Activated T-helper 2 cell treated with anti-CD3 and anti-CD28 coated beads, Interferon-gamma antibody, Interleukin-2, Interleukin-4, amounts not matched to agents 10 μg/mL and 5 μg/mL and 100 μg/mL, durations not matched to agents 14 hours and 24 hours and 36 hours (primary cell): Measurements from ENCODE around the gene CPEB2. TPM values are rescaled to one million over a fixed set of nuclear protein-coding genes. Genes with fewer than 3 reads are reported as not detected.

Experiments
- DNase-seq: peaks from one replicate; pipeline ENCODE4 v3.0.0; 2021; ENCODE audit warnings: low spot score
- H3K27ac Mint-ChIP-seq: one replicate; pipeline ENCODE4 v1.8.0; 2021; ENCODE audit warnings: mixed read lengths
- H3K27me3 Mint-ChIP-seq: one replicate; pipeline ENCODE4 v1.8.0; 2021; ENCODE audit warnings: low read depth, mixed read lengths
- H3K36me3 Mint-ChIP-seq: one replicate; pipeline ENCODE4 v1.8.0; 2021; ENCODE audit warnings: low read depth, mixed read lengths
- H3K4me1 Mint-ChIP-seq: one replicate; pipeline ENCODE4 v1.8.0; 2021; ENCODE audit warnings: low read depth, mixed read lengths
- H3K4me3 Mint-ChIP-seq: one replicate; pipeline ENCODE4 v1.8.0; 2021; ENCODE audit warnings: low read depth, mild to moderate bottlenecking, moderate library complexity, mixed read lengths
- H3K9me3 Mint-ChIP-seq: one replicate; pipeline ENCODE4 v1.8.0; 2021; ENCODE audit warnings: mixed read lengths
- intact Hi-C: fragments of 100-400 bp; cut with micrococcal nuclease; formaldehyde crosslinking; loops from one replicate; pipeline ENCODE4 v1.15.1; 2023
- total RNA-seq: library from RNA; stranded (reverse); gene quantifications from 2 replicates; pipeline ENCODE4 v1.2.3, GENCODE V29; 2022

The CPEB2 gene
- total RNA-seq, 1 donor from 2014 or later: 12.3 TPM

DNA sequence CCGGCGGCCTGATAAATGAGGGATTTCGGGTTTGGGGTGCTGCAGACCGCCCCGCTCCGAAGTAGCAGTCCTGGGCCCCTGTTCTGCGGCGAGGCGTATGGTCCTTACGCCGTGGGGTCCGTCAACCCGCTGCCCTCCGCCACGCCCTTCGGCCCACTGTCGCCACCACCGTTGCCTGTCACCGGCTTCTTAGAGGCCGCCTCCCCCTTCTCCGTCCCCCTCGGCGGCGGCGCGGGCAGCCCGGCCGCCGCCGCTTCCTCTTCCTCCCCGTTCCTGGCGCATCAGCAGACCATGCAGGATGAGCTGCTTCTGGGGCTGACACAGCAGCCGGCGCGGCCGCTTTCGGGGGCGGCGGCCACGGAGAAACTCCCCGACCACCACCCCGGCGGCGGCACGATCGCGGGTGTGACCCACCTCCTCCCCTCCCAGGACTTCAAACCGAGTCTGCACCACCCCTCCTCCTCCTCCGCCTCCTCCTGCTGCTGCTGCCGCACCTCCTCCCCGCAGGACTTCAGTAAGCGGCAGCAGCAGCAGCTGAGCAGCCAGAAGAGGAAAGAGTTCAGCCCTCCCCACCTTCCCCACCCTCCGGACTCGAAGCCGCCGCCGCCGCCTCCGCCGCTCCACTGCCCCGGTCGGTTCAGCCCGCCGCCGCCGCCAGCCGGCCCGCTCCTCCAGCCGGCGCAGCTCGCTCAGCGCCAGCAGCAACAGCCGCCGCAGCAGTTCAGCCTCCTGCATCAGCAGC, 549 bp downstream of the CPEB2 start:
- DNase-seq: peak; percentile 79
- intact Hi-C loops: loop anchor here (1.0 to 10.0 kb wide), 12 partner anchors 32 to 1521 kb away; partner anchors contain the start of genes BOD1L1, CD38, FAM200B and FBXL5
- Mint-ChIP-seq H3K4me1 (peaks cover 37% of the 10 kb centered on the region), H3K36me3 (peaks cover 22% of the 10 kb centered on the region), H3K9me3 (no peaks in the 10 kb centered on the region), H3K27me3 (no peaks in the 10 kb centered on the region), H3K4me3 (peak overlapping the region; percentile 87), H3K27ac (peak overlapping the region; percentile 89)

- H3K4me1 Mint-ChIP-seq: peaks cover 39% of the 10 kb centered on the region
- H3K27ac Mint-ChIP-seq: peak overlapping the region; percentile 67
- H3K36me3 Mint-ChIP-seq: peaks cover 26% of the 10 kb centered on the region
- peak; percentile 50 for DNase-seq
- intact Hi-C loops: loop anchor here (2.0 to 10.0 kb wide), 8 partner anchors 31 to 1521 kb away; partner anchors contain the start of genes CD38, FAM200B, RAB28 and TAPT1
- peak overlapping the region; percentile 87 for H3K4me3 Mint-ChIP-seq
- H3K27me3 Mint-ChIP-seq: no peaks in the 10 kb centered on the region
- no peaks in the 10 kb centered on the region for H3K9me3 Mint-ChIP-seq
Measured at GRCh38 chr4:15003401-15003890, 1.2 kb downstream of the CPEB2 start.

DNA sequence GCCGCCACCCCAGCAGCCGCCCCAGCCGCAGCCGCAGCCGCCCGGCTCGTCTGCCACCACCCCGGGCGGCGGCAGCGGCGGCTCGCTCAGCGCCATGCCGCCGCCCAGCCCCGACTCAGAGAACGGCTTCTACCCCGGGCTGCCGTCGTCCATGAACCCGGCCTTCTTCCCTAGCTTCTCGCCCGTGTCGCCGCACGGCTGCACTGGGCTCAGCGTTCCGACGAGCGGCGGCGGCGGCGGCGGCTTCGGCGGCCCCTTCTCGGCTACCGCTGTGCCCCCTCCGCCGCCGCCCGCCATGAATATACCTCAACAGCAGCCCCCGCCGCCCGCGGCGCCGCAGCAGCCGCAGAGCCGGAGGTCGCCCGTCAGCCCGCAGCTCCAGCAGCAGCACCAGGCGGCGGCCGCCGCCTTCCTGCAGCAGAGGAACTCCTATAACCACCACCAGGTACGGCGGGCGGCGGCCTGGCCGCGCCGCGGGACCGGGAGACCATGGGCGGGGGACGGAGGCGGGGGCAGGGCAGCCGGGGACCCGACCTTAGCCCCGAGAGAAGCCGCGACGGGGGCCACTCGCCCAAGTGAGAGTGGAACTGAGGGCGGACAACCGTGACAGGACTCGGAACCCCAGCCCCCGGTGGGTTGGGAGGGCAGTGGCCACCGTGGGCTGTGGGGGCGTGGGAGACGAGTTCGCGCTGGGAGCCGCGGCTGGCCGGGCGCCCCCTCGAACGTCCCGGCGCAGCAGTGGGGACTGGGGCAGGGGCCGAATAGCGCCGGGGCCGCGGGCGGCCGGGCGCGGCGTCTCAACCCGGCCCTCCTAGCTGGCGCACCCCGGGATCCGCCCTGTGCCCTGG, 1.8 kb downstream of the CPEB2 start:
- no peaks in the 10 kb centered on the region for H3K9me3 Mint-ChIP-seq

GRCh38 chr4:15004739-15005301, 2.5 kb downstream of the CPEB2 start:
- Mint-ChIP-seq H3K4me3 (peak overlapping the region; percentile 92), H3K27ac (peak overlapping the region; percentile 88), H3K27me3 (no peaks in the 10 kb centered on the region), H3K9me3 (no peaks in the 10 kb centered on the region), H3K4me1 (peaks cover 40% of the 10 kb centered on the region), H3K36me3 (peaks cover 31% of the 10 kb centered on the region)
- intact Hi-C loops: loop anchor here (2.0 to 10.0 kb wide), 6 partner anchors 83 to 1523 kb away; partner anchors contain the start of genes CD38, RAB28 and TAPT1
- peak; percentile 41 for DNase-seq

More for the DNA sequence above, 1.8 kb downstream of the CPEB2 start:
- H3K4me1 Mint-ChIP-seq: peaks cover 37% of the 10 kb centered on the region
- no peaks in the 10 kb centered on the region for H3K27me3 Mint-ChIP-seq
- peak; percentile 33 for DNase-seq
- intact Hi-C loops: loop anchor here (2.0 to 10.0 kb wide), 9 partner anchors 31 to 1522 kb away; partner anchors contain the start of genes CD38, FAM200B, RAB28 and TAPT1
- H3K36me3 Mint-ChIP-seq: peaks cover 26% of the 10 kb centered on the region
- H3K27ac Mint-ChIP-seq: peak overlapping the region; percentile 33
- peak overlapping the region; percentile 68 for H3K4me3 Mint-ChIP-seq

DNA sequence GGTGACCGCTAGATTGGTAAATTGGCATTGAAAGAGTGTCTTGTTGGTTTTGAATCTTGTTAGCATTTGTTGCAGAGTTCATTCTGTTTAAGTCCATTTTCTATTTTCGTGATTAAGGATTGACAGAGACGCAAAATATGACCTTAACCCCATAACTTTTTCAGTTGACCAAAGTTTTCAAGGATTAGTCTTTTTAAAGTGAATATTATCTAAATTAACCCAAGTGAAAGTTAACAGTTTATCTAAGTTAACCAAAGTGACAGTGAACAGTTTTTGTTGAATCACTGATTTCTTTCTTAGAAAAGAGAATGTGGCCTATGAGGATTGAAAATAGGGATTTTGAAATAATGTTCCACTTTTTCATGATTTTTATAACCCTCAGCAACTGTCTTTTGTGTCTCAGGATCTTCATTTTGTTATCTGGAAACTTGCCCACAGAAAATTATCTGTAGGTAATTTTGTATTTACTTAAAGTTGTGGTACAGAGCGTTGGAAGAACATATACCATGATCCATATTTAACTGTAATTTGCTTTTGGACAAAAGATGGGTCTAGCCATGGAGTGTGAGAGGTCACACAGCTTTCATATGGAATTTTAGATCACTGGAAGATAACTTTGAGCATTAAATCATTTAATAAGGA, 3.3 kb downstream of the CPEB2 start:
- Mint-ChIP-seq H3K4me1 (peaks cover 45% of the 10 kb centered on the region), H3K9me3 (no peaks in the 10 kb centered on the region), H3K27ac (peak overlapping the region; percentile 83), H3K27me3 (no peaks in the 10 kb centered on the region), H3K4me3 (peak overlapping the region; percentile 92), H3K36me3 (peaks cover 39% of the 10 kb centered on the region)
- no peak for DNase-seq
- intact Hi-C loops: loop anchor here (2.0 to 10.0 kb wide), 2 partner anchors 1219 to 1351 kb away; partner anchors contain the start of gene TAPT1

GRCh38 chr4:15006416-15007024, 4.2 kb downstream of the CPEB2 start:
- H3K9me3 Mint-ChIP-seq: no peaks in the 10 kb centered on the region

DNA sequence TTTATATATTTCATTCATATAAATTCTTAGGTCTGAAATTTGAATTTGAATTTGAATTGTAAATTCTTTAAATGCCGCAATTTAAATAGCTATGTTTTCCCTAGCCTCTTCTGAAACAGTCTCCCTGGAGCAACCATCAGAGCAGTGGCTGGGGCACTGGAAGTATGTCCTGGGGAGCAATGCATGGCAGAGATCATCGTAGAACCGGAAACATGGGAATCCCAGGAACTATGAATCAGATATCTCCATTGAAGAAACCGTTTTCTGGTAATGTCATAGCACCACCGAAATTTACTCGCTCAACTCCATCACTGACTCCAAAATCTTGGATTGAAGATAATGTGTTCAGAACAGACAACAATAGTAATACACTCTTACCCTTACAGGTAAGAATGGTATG, 4.9 kb downstream of the CPEB2 start:
- H3K4me1 Mint-ChIP-seq: peaks cover 43% of the 10 kb centered on the region
- no peaks in the 10 kb centered on the region for H3K27me3 Mint-ChIP-seq
- DNase-seq: no peak
- intact Hi-C loops: loop anchor here (10.0 kb wide), 1 partner anchor 1218 kb away; the partner anchor contains the start of gene TAPT1
- peaks cover 46% of the 10 kb centered on the region for H3K36me3 Mint-ChIP-seq
- peak overlapping the region; percentile 30 for H3K4me3 Mint-ChIP-seq
- no peaks in the 10 kb centered on the region for H3K9me3 Mint-ChIP-seq
- H3K27ac Mint-ChIP-seq: no peak overlapping the region

More at GRCh38 chr4:15006416-15007024, 4.2 kb downstream of the CPEB2 start:
- no peak for DNase-seq
- H3K4me3 Mint-ChIP-seq: peak overlapping the region; percentile 73
- intact Hi-C loops: loop anchor here (10.0 kb wide), 1 partner anchor 1218 kb away; the partner anchor contains the start of gene TAPT1
- H3K27ac Mint-ChIP-seq: no peak overlapping the region
- H3K4me1 Mint-ChIP-seq: peaks cover 38% of the 10 kb centered on the region
- H3K36me3 Mint-ChIP-seq: peaks cover 40% of the 10 kb centered on the region
- no peaks in the 10 kb centered on the region for H3K27me3 Mint-ChIP-seq

GRCh38 chr4:15010038-15010585, 7.8 kb downstream of the CPEB2 start:
- no peaks in the 10 kb centered on the region for H3K9me3 Mint-ChIP-seq
- H3K27ac Mint-ChIP-seq: no peak overlapping the region
- no peaks in the 10 kb centered on the region for H3K27me3 Mint-ChIP-seq
- intact Hi-C loops: no loop called here
- H3K36me3 Mint-ChIP-seq: peaks cover 49% of the 10 kb centered on the region
- peaks cover 52% of the 10 kb centered on the region for H3K4me1 Mint-ChIP-seq
- DNase-seq: no peak
- no peak overlapping the region for H3K4me3 Mint-ChIP-seq

DNA sequence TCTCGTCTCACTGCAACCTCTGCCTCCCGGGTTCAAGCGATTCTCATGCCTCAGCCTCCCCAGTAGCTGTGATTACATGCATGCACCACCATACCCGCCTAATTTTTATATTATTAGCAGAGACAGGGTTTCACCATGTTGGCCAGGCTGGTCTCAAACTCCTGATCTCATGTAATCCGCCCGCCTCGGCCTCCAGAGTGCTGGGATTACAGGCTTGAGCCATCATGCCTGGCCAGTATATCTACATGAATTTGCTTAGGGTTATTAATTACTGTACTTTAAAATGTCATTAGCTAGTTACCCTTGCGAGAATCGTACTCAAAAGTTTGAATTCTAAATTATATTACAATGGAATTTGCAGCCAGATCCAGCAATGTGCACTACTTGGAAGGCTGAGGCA, 8.9 kb downstream of the CPEB2 start:
- Mint-ChIP-seq H3K27me3 (no peaks in the 10 kb centered on the region), H3K27ac (no peak overlapping the region), H3K9me3 (no peaks in the 10 kb centered on the region), H3K4me3 (no peak overlapping the region), H3K4me1 (peaks cover 50% of the 10 kb centered on the region), H3K36me3 (peaks cover 51% of the 10 kb centered on the region)
- no peak for DNase-seq
- intact Hi-C loops: no loop called here

DNA sequence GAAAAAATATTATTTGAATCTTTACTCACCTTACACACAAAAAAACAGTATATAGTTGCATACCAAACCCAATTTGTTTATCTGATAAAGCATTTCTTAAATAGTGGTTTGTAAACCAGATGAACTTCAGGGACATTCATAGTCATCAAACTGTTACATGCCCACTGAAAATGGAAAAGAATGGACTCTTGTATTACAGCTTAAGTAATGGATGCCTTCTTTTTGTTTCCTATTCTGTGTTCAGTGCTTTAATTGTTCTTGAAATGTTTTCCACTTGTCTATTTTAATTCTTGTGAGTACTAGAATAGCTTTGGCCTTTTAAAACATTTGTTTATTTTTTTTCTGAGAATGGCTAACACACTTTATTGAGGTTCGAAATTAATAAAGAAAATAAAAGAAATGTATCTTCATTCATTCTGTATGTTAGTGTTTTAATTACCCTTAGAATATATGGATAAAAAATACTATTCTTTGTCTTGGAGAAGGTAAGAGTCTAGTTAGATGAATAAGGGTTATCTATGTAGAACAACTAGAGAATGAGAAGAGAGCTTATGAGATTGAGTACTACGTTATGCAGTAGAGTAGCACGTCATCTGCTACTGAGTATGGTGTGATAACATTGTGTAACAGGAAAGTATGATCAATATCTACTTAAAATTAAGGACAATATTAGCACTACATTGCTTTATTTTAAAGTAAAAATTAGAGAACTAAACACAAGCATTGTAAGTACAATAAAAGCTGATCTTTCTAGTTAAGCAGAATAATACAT, 9.9 kb downstream of the CPEB2 start:
- Mint-ChIP-seq H3K36me3 (peaks cover 57% of the 10 kb centered on the region), H3K4me1 (peaks cover 50% of the 10 kb centered on the region), H3K4me3 (no peak overlapping the region), H3K9me3 (no peaks in the 10 kb centered on the region), H3K27me3 (no peaks in the 10 kb centered on the region), H3K27ac (no peak overlapping the region)
- no peak for DNase-seq
- intact Hi-C loops: no loop called here

DNA sequence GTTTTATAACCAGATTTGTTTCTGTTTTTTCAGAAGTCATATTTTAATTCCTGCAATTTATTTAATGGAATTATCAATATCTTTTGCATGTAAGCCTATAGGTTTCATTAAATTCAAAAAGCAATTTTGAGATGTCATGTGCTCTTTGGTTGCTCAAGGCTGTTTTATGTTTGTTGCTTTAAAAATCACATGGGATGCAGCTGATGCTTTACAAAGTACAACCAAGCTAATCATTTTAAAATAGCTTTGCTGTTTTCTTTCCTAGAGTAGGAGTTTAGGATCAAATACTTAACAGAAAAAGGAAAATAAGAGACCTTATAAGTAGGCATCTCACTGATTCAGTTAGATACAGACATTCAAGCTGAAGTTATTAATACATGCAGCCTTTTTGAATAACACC, 11.3 kb downstream of the CPEB2 start:
- H3K4me1 Mint-ChIP-seq: peaks cover 51% of the 10 kb centered on the region
- H3K27me3 Mint-ChIP-seq: no peaks in the 10 kb centered on the region
- no peak overlapping the region for H3K4me3 Mint-ChIP-seq
- peaks cover 54% of the 10 kb centered on the region for H3K36me3 Mint-ChIP-seq
- no peak for DNase-seq
- no peak overlapping the region for H3K27ac Mint-ChIP-seq
- H3K9me3 Mint-ChIP-seq: no peaks in the 10 kb centered on the region
- intact Hi-C loops: no loop called here
